HS-5 (cell line): Measurements from ENCODE around the gene GRIK5.
A peak's percentile ranks its signal among the peaks of the same experiment; 100 is the strongest.
"Not testable (repeated sequence)": the region's sequence is repeated elsewhere in the genome, so short reads cannot be mapped to it uniquely, and the experiment has no call there.

Source experiments
- DNase-seq: peaks from one replicate; pipeline ENCODE4 v3.0.0-alpha.2; 2012; ENCODE audit warnings: low read depth

Gene GRIK5

DNA sequence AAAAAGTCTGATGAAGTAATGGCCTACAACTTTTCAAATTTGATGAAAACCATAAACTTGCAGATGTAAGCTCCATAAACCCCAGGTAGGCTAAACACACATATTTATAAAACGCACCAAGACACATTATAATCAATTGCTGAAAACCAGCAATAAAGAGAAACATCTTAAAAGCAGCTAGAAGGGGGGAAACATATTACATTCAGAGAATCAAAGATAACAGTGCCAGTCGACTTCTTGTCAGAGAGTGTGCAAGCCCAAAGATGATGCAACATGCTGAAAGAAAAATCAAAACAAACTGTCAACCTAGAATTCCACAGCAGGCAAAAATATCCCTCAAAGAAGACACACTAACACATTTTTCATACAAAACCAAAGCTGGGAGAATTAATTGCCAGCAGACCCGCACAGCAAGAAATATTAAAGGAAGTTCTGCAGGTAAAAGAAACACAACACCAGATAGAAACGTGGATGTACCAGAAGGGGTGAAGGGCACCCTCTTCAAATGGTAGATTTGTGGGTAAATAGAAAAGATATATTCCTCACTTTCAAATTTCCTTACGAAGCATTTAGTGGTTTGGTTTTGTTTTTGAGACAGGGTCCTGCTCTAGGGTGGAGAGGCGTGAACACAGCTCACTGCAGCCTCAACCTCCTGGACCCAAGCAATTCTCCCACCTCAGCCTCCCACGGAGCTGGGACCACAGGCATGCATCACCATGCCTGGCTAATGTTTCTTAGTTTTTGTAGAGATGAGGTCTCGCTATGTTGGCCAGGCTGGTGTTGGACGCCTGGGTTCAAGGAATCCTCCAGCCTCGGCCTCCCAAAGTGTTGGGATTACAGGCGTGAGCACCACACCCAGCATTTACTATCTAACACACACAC is 59.5 kb downstream of the GRIK5 start:
- DNase-seq = no peak

DNA sequence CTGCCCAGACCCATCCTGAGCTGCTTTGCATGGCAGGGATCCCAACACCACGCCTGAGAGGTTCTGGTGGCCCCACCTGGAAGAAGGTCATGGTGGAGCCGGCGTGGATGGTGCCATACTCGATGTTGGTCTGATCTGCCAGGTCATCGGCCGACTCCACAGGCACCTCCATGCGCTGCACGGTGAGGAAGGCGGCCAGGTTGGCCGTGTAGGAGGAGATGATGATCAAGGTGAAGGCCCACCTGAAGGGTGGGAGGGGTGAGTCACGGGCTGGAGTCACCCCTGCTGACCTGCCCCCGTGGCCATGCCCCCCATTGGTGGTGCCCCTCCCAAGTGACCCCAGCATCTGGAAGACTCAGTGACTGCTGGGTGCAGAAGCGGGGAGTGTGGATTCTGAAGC is 63.4 kb downstream of the GRIK5 start:
- DNase-seq = no peak

DNA sequence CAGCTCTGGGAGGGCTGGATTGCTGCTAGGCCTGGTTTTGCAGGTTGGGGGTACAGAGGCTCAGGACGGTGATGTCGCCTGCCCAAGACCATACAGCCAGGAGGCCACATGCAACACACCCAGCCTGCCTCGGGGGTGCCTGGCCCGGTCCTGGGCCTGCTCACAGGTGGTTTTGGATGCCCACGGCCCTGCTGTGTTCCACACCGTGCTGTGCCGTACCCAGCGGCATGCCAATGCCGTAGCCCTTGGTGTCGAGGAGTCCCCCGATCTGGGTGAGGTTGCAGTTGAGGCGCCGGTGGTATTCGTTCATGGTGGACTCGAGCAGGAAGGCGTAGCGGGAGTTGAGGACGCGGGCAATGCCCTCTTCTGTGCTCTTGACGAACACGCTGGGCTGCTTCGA is 64.5 kb downstream of the GRIK5 start:
- no peak for DNase-seq

DNA sequence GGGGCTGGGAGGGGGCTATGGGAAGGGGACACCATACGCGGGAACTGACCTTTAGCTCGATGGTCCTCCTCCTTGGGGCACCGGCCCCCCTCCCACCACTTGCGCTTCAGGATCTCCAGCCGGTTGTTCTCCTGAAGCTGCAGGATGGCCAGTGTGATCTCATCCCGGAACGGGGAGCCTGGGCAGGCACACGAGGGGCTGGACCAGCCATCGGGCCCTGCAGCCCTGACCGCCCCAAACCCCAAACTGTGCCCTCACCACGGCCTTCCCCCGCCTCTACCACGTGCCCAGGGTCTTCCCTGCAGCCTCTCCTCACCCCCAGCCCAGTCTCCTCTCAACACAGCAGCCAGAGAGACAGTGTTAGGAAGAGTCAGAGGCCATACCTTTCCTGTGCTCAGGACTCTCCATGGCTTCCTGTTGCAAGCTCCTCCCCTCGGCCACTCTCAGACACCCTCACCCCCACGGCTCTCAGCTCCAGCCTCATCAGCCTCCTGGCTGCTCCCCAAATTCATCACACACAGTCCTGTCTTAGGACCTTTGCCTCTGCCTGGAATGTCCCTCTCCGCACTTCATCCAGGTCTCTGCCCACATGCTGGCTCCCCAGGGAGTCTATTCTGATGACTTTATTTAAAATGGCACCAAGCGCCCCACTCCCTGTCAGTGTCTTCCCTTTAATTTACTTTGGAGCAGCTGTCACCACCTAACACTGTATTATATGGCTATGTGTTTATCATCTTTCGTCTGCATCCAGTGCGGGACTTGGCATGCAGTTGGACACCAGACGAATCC is 66.3 kb downstream of the GRIK5 start:
- no peak for DNase-seq

DNA sequence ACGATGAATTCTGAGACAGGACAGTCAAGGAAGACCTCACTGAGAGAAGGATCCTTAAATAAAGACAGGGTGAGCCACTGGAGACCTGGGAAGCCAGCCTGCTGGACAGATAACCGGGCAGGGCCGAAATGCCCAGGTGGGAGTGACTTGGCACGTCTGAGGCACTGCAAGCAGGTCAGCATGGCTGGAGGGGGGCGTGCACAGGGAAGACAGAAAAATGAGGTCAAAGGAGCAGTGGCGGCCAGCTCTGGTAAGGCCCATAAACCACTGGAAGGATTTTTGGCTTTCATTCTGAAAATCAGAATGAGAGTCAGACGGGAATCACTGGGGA is 70.2 kb downstream of the GRIK5 start:
- no peak for DNase-seq

DNA sequence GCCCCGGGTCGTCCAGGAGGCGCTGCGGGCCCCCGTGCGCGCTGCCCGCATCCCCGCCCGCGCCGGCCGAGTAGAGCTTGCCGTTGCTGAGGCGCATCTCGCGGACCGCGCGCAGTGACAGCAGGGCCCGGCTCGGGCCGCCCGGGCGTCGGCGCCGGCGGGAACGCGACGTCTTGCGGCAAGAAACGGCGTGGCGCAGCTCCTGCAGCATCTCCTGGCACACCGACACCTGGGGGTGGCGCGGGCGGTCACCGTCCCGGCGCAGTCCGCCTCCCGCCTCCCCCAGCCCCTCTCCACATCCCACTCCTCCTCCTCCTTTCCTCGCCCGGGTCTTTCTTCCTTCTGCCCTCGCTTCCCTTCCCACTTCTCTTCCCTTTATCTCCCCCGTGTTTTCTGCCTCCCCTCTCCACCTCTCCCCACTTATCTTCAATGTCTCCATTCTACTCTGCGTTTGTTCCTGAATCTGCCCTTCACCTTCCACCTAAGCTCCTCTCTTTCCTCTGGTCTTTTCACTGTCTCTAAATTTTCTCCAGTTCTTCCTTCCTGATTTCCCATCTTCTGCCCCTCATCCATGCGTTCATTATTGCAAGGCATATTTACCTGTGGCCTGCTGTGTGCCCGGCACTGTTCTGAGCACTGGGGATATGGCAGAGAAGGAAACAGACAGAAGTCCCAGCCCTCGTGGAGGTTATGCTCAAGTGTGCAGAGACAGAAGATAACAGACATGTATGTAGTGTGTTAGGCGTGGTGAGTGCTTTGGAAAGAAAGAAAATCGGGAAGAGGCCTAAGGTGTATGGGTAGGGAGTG is 70.7 kb downstream of the GRIK5 start:
- DNase-seq = no peak

DNA sequence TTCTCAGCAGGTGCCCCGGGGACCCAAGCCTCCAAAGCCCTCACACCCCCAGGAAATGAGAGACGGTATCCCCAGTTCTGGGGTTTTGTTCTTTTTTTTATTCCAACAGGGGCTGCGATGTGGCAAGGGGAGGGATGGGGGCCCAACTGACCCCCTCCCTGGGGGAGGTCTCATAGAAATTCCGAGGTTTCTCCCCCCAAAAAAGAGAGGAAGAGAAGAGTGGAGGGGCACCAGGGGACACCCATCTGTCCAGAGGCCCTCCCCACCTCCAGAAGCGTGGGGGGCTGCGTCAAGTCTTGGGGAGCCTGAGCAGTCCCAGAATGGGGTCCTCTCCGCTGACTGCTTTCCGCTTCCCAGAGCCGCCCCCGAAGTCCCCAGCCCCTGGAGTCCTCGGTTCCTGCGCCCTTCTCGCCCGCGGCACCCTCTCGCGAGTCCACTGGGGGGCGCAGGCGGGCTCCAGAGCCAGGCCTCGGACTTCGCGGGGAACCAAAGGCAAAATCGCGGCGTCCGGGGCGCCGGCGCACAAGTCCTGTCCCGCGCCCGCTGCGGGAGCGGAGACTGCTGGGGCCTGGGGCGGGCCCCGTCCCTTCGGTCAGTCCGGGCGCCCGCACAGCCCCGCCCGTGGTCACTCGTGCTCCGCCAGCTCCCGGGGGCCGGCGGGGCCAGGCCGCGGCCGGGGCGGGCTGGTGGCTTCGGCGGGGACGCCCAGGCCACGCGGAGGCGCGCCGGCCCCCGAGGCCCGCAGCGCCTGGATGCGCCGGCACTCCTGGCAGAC is 71.6 kb downstream of the GRIK5 start:
- no peak for DNase-seq

- no peak for DNase-seq
These were observed 72.2 kb downstream of the GRIK5 start for GRCh38 chr19:41997851-41998229.

- DNase-seq = no peak
These were observed 72.7 kb downstream of the GRIK5 start for GRCh38 chr19:41997121-41997850.

- DNase-seq = no peak
These were observed 73.8 kb downstream of the GRIK5 start for GRCh38 chr19:41995959-41996797.

- DNase-seq = no peak
These were observed 74.7 kb downstream of the GRIK5 start for GRCh38 chr19:41994994-41995958.

DNA sequence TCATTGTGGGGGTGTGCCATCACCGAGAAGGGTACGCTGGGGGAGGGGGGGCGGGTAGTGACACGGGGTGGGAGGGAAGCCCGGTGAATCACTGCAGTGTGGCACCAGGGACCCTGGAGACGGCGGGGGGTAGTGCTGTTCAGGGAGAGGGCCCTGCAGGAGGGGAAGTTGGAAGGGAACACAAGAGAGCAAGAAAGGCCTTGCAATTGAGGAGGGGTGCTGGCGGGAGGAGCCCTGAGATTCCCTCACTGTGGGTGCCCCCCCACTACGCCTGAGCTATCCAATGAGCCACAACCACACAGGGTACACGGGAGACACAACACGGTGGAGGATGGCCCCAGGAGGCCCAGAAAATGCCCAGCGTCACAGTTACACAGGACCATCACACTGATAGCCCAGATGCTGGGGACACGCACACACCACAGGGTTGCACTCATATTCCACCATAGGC is 75.5 kb downstream of the GRIK5 start:
- no peak for DNase-seq

DNA sequence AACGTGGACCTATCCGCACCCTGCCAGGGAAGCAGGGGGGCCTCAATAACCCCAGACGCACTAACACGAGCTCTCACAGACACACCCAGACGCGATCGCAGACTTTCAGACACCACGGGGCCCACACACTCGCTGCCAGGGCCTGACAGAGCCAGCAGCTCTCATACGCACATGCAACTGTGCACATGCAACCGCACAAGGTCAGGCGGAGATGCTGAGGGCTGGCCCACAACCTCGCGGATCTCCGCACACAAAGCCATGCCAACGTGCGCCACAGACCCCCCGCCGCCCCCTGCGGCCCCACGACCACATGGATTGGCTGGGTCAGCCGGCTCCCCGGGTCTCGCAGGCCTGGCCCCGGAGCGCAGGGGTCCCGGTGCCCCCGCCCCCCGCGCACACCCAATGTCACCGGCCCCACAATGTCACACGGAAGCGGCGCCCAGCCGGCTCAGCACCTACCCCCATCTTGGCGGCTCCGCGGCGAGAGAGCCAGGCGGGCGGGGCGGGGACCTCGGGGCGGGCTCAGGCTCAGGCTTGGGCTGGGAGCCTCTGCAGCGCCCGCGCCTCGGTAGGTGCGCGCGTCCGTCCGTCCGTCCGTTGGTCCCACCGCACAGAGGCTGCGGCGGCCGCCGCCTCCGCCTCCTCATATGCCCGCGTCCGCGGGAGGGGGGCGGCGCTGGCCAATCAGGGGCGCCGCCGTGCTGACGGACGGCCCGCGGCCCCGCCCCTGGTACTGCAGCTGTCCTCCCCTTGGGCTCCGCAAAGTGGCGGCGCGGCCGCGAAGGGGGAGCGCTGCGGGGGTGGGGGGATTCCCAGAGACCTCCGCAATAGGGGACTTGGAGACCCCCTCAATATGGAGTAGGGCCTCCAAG is 76.2 kb downstream of the GRIK5 start, which contains the start of gene ATP1A3:
Gene ATP1A3 (minus strand): TSS at position 619 of the 872 bp plus-strand sequence. CDS start 154 bp downstream, at position 465.
- peak; percentile 18 for DNase-seq

DNA sequence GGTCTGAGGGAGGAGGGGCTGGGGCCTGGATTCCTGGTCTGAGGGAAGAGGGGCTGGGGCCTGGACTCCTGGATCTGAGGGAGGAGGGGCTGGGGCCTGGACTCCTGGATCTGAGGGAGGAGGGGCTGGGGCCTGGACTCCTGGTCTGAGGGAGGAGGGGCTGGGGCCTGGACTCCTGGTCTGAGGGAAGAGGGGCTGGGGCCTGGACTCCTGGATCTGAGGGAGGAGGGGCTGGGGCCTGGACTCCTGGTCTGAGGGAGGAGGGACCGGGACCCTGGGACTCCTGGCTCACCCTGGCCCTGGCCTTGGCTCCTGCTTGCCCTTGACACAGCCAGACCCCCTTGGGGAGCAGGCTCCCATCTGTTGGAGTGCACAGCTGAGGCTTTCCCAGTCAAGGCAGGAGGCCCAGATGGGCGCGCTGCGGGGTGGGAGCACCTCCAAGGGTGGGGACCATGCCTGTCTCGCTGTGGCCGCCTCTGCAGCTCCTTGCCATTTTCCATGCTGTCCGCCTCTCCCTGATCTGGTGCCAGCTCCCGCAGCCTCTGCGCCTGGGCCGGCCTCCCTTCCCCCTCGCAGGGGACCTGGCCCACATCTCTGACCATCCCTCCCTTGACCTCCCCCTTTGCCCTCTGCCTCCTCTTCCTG is 78.0 kb downstream of the GRIK5 start:
- not testable (repeated sequence) for DNase-seq

GRCh38 chr19:41991025-41991424 is 79.0 kb downstream of the GRIK5 start:
- no peak for DNase-seq

DNA sequence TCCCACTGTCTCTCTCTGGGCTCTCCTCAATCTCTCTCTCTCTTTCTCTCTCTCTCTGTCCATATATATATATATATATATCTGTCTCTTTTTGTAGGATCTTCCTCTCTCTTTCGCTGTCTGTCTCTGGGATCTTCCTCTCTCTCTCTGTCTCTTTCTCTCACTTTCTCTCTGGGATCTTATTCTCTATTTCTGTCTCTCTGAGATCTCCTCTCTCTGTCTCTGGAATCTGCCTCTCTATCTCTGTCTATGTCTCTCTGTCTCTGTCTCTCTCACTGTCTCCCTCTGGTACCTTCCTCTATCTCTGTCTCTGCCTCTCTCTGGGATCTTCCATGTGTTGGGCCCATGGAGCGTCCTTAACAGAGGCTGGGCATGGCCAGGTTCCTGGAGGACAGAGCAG is 79.4 kb downstream of the GRIK5 start:
- no peak for DNase-seq

DNA sequence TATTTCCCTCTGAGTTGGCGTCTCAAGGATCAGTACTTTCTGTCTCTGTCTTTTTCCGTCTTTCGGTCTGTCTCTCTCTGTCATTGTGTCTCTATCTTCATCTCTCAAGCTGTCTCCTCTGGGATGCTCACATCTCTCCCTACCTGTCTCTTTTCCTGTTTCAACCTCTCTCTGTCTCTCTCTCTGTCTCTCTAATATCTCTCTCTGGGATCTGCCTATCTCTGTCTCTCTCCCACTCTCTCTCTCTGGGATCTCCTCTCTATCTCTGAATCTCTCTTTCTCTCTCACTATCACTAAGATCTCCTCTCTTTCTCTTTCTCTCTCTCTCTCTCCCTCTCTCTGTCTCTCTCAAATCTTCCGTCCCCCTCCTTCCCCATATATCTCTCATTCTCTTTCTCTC is 80.0 kb downstream of the GRIK5 start:
- DNase-seq = no peak
